HepG2 (cell line): ENCODE results near the gene TPP2. TPM values are rescaled to one million over a fixed set of nuclear protein-coding genes. Genes with fewer than 3 reads are reported as not detected.

Experiments
- IKZF4 ChIP-seq: sonication (generic); formaldehyde crosslinking; IDR thresholded peaks from 2 replicates; pipeline ENCODE4 v1.5.1; 2020; ENCODE audit warnings: borderline replicate concordance, mild to moderate bottlenecking, low read depth, missing genetic modification reagents; ENCODE audit errors: not compliant biosample characterization
- KMT2B ChIP-seq: IDR thresholded peaks from 2 replicates; pipeline ENCODE4 v1.6.1; 2016; ENCODE audit warnings: missing genetic modification reagents, missing compliant biosample characterization
- SRF ChIP-seq: IDR thresholded peaks from 2 replicates; pipeline ENCODE4 v1.6.1; 2011; ENCODE audit warnings: mild to moderate bottlenecking, low read depth, low read length, moderate library complexity
- YEATS2 ChIP-seq: sonication (generic); formaldehyde crosslinking; IDR thresholded peaks from 2 replicates; pipeline ENCODE4 v1.4.0; 2020; ENCODE audit warnings: missing genetic modification reagents, borderline replicate concordance
- ZNF329 ChIP-seq: sonication (generic); formaldehyde crosslinking; IDR thresholded peaks from 2 replicates; pipeline ENCODE4 v1.9.0; 2021; ENCODE audit warnings: low read depth, mild to moderate bottlenecking, missing genetic modification reagents
- ZNF33B ChIP-seq: sonication (generic); formaldehyde crosslinking; IDR thresholded peaks from 2 replicates; pipeline ENCODE4 v1.5.1; 2020; ENCODE audit warnings: mild to moderate bottlenecking, missing genetic modification reagents
- ZNF687 ChIP-seq: sonication (generic); formaldehyde crosslinking; IDR thresholded peaks from 2 replicates; pipeline ENCODE4 v1.5.1; 2020; ENCODE audit warnings: mild to moderate bottlenecking, missing genetic modification reagents, moderate library complexity
- polyA plus RNA-seq, 8 experiments: library from polyadenylated mRNA; depleted of rRNA in 3 of 8; stranded (reverse) in 7 of 8; unstranded in 1 of 8; fragments of >200 nt; fragmentation: Illumina TruSeq in 4 of 8; extraction: Trizol in 4 of 8; gene quantifications; 2 replicates each; pipeline versions ENCODE4 v1.2.1 to v1.2.3, GENCODE V29; 2011 to 2016; ENCODE audit warnings: low read depth in 4 of 8, missing spikeins in 1 of 8, mixed read lengths in 1 of 8; ENCODE audit not compliant: insufficient read depth in 1 of 8
- total RNA-seq, 5 experiments: library from RNA; depleted of rRNA; stranded (reverse); fragments of >200 nt; fragmentation: Illumina TruSeq; extraction: Trizol; gene quantifications; 2 replicates each; pipeline ENCODE4 v1.2.3, GENCODE V29; 2016; ENCODE audit warnings: low read depth in 1 of 5
- TF ChIP-seq, protein P1 (sequence below): sonication (generic); formaldehyde crosslinking; IDR thresholded peaks from 2 replicates; pipeline ENCODE4 v1.5.1; 2020; ENCODE audit warnings: missing genetic modification reagents, mild to moderate bottlenecking, borderline replicate concordance

TPP2 gene
- total and polyA plus RNA-seq, 2 of the 13 experiments (the other 11 are each of a cell fraction or from before 2014, with no cell fraction given) = 16.4 to 52.1 TPM

- TF ChIP-seq ZNF687 (CRISPR knock-in tag) (peak; percentile 73), YEATS2 (CRISPR knock-in tag) (peak; percentile 40; the same call in 1 of the 2 replicates), SRF (no peak), ZNF329 (CRISPR knock-in tag) (no peak), ZNF33B (no peak), KMT2B (CRISPR knock-in tag) (0 out of 2 replicates have a peak, but pooled peaks have one; percentile 24), IKZF4 (CRISPR knock-in tag) (no peak)
- TF ChIP-seq, protein P1, sequence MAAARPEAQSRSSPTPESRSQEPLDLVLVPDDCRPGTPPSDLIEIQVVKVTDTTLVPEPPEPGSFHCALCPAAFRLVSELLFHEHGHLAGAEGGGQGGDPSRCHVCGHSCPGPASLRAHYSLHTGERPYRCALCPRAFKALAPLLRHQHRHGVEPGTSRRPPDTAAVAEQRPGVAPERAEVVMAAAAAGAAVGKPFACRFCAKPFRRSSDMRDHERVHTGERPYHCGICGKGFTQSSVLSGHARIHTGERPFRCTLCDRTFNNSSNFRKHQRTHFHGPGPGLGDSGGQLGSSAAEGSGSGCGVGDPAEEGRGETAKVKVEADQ (CRISPR knock-in tag) = no peak
These were observed 4.6 kb upstream of the TPP2 start (continued) for GRCh38 chr13:102591988-102592781.
